HG02885 (cell line): ENCODE data around the gene C15orf39.
"Not testable (repeated sequence)": the region's sequence is repeated elsewhere in the genome, so short reads cannot be mapped to it uniquely, and the experiment has no call there.

Source experiments
- ATAC-seq: cut with Tn5 transposase; IDR thresholded peaks from one replicate; pipeline ENCODE4 v1.9.1; 2021; ENCODE audit warnings: mild to moderate bottlenecking; ENCODE audit not compliant: unreplicated experiment, poor library complexity

The C15orf39 gene

GRCh38 chr15:75208501-75209288 is 7.0 kb downstream of the C15orf39 start:
- ATAC-seq, result no peak

- ATAC-seq, result no peak
These were observed 7.6 kb downstream of the C15orf39 start for GRCh38 chr15:75209289-75209676.

- ATAC-seq, result no peak
These were observed 9.1 kb downstream of the C15orf39 start for GRCh38 chr15:75210811-75211230.

GRCh38 chr15:75211436-75212199 is 9.9 kb downstream of the C15orf39 start:
- no peak for ATAC-seq

- no peak for ATAC-seq
These were observed 10.6 kb downstream of the C15orf39 start for GRCh38 chr15:75212200-75212858.

- no peak for ATAC-seq
These were observed 11.6 kb downstream of the C15orf39 start for GRCh38 chr15:75213212-75213767.

- no peak for ATAC-seq
These were observed 12.1 kb downstream of the C15orf39 start for GRCh38 chr15:75213768-75214221.

- ATAC-seq, result no peak
These were observed 12.8 kb downstream of the C15orf39 start for GRCh38 chr15:75214293-75215096.

GRCh38 chr15:75215107-75216004 is 13.7 kb downstream of the C15orf39 start:
- no peak for ATAC-seq

- no peak for ATAC-seq
These were observed 15.3 kb downstream of the C15orf39 start for GRCh38 chr15:75217012-75217411.

GRCh38 chr15:75217574-75217973 is 15.9 kb downstream of the C15orf39 start:
- not testable (repeated sequence) for ATAC-seq

- not testable (repeated sequence) for ATAC-seq
These were observed 17.8 kb downstream of the C15orf39 start for GRCh38 chr15:75219507-75219929.

GRCh38 chr15:75223688-75224087 is 22.0 kb downstream of the C15orf39 start:
- ATAC-seq, result no peak

GRCh38 chr15:75224281-75224680 is 22.6 kb downstream of the C15orf39 start:
- ATAC-seq, result no peak

GRCh38 chr15:75225102-75225836 is 23.6 kb downstream of the C15orf39 start:
- not testable (repeated sequence) for ATAC-seq

- no peak for ATAC-seq
These were observed 24.5 kb downstream of the C15orf39 start for GRCh38 chr15:75225951-75226732.

- ATAC-seq, result not testable (repeated sequence)
These were observed 25.4 kb downstream of the C15orf39 start for GRCh38 chr15:75227112-75227511.
